ENCODE results near the gene RGS11.

DNA sequence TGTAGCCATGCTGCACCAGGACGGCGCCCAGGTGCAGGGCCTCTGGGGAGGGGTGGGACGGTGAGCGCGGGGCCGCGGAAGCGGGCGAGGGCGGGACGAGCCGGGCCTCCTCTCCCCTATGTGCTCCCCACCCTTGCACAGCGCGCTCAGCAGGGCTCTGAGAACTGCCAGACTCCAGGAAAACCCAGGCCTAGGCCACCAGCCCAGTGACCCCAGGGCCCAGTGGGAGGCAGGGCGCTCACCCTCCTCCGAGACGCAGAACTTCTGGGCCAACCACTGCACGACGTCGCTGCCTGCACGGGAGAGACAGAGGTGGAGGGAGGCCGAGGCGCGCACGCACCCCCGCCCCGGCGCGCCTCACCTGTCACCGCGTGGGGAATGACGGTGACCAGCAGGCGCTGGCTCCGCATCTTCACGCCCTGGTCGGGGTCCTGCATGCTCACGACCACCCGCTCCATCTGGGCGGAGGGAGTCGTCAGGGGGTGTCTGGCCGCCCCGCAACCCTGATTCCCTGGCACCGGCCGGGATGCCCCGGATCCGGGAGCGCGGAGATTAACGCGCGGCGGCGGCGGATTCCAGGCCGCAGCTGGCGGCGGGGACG, 603 bp downstream of the RGS11 start:
- TF ChIP-seq, protein P1, sequence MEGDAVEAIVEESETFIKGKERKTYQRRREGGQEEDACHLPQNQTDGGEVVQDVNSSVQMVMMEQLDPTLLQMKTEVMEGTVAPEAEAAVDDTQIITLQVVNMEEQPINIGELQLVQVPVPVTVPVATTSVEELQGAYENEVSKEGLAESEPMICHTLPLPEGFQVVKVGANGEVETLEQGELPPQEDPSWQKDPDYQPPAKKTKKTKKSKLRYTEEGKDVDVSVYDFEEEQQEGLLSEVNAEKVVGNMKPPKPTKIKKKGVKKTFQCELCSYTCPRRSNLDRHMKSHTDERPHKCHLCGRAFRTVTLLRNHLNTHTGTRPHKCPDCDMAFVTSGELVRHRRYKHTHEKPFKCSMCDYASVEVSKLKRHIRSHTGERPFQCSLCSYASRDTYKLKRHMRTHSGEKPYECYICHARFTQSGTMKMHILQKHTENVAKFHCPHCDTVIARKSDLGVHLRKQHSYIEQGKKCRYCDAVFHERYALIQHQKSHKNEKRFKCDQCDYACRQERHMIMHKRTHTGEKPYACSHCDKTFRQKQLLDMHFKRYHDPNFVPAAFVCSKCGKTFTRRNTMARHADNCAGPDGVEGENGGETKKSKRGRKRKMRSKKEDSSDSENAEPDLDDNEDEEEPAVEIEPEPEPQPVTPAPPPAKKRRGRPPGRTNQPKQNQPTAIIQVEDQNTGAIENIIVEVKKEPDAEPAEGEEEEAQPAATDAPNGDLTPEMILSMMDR (conservative IDR thresholded peaks at IDR 0.05 in 1 of 2, IDR thresholded peaks at IDR 0.05 in 1 of 2; ENCODE audit: low read depth in 1 of 2, low read length in 2 of 2), result no peak
- no peak for TF ChIP-seq EZH2 (IDR thresholded peaks at IDR 0.05; ENCODE audit: low read length, missing control alignments)
